ENCODE data around the gene FNBP1. TPM values are rescaled to one million over a fixed set of nuclear protein-coding genes. Genes with fewer than 3 reads are reported as not detected.
A peak's percentile ranks its signal among the peaks of the same experiment; 100 is the strongest.

Gene FNBP1
- total and polyA plus RNA-seq, 10 of the 15 experiments (the other 5 are each of a cell fraction or from before 2014, with no cell fraction given) = 64.5 to 353 (median 179) TPM

DNA sequence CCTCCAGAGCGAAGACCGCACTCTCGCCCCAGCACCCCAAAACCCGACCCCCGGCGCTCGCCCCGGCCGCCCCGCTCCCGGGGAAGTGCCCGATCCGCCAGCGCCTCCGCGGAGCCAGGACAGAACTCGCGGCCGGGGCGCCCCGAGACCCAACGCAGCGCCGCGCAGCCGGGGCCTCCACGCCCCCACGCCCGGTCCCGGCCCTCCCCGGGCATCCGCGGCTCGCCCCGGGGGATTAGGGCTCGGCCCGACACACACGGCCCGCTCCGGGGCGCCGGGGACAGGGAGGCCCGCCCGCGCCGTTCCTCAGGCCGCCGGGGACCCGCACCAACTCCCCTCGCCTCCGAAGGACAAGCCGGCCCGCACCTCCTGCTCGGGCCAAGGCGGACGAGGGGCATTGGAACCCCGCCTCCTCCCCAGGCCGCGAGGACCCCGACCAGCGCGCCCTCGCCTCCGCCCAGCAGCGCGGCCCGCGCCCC lies 544 bp downstream of the FNBP1 start:
- FAIRE-seq = no peak
- POLR2A ChIA-PET = interaction anchor here (0.6 to 12.8 kb wide), 8 partner anchors 11 to 180 kb away, joined by 3 to 247 read pairs (median 5); partner anchors contain the start of gene GPR107
- peak overlapping the region; percentile 100 for H3K9ac ChIP-seq (ENCODE audit: control insufficient read depth, insufficient read depth, low read length)
- H3K79me2 ChIP-seq (ENCODE audit: control insufficient read depth, insufficient read depth, low read length) = peaks cover 85% of the 10 kb centered on the region
- in situ Hi-C loops (cut with MboI) (loop anchor here (5.0 to 25.0 kb wide), 2 partner anchors 155 to 1670 kb away; no protein-coding TSS in a partner anchor), intact Hi-C loops (cut with micrococcal nuclease; ENCODE audit: unreplicated experiment) (no loop called here)
- no peaks in the 10 kb centered on the region for H3K36me3 ChIP-seq (ENCODE audit: control insufficient read depth in 2 of 2, insufficient read depth in 2 of 2, low read length in 1 of 2)
- BruUV-seq (replicated peaks) = no TSS peak
- SMC1A ChIA-PET (ENCODE audit: uncharacterized antibody, unreplicated experiment) = interaction anchor here (1.3 to 28.7 kb wide), 6 partner anchors 11 to 49 kb away, joined by 3 to 763 read pairs (median 8); no protein-coding TSS in a partner anchor
- peak overlapping the region; percentile 95 for H3K4me3 ChIP-seq
- ATAC-seq = no peak; the same call in 2 of the 3 replicates
- no peak for DNase-seq (ENCODE audit: low read depth, low spot score)
- CTCF ChIA-PET = interaction anchor here (1.6 to 1.9 kb wide), 2 partner anchors 11 to 150 kb away, joined by 3 to 7 read pairs; no protein-coding TSS in a partner anchor
- H3K27ac ChIP-seq (ENCODE audit: control insufficient read depth, insufficient read depth) = peak overlapping the region; percentile 83
- peaks cover 24% of the 10 kb centered on the region for H3K4me1 ChIP-seq (ENCODE audit: control insufficient read depth, insufficient read depth, low read length)
- TF ChIP-seq ZBED1 (IDR thresholded peaks at IDR 0.05; ENCODE audit: borderline replicate concordance) (0 out of 2 replicates have a peak, but pooled peaks have one; percentile 1), LARP7 (IDR thresholded peaks at IDR 0.05) (peak; percentile 100; the same call in 1 of the 2 replicates), CHD4 (IDR thresholded peaks at IDR 0.05) (no peak), ZNF687 (IDR thresholded peaks at IDR 0.05) (0 out of 2 replicates have a peak, but pooled peaks have one; percentile 6), SIN3A (IDR thresholded peaks at IDR 0.05; ENCODE audit: low read depth, low read length) (no peak), POLR2AphosphoS2 (IDR thresholded peaks at IDR 0.05; ENCODE audit: low read depth, low read length) (0 out of 2 replicates have a peak, but pooled peaks have one; percentile 11), RCOR1 (conservative IDR thresholded peaks at IDR 0.05; ENCODE audit: low read depth, low read length) (no peak), GATAD2B (conservative IDR thresholded peaks at IDR 0.05; ENCODE audit: low read depth) (peak; percentile 57), NR2F1 (conservative IDR thresholded peaks at IDR 0.05) (0 out of 2 replicates have a peak, but pooled peaks have one; percentile 24)
- TF ChIP-seq, protein P1, sequence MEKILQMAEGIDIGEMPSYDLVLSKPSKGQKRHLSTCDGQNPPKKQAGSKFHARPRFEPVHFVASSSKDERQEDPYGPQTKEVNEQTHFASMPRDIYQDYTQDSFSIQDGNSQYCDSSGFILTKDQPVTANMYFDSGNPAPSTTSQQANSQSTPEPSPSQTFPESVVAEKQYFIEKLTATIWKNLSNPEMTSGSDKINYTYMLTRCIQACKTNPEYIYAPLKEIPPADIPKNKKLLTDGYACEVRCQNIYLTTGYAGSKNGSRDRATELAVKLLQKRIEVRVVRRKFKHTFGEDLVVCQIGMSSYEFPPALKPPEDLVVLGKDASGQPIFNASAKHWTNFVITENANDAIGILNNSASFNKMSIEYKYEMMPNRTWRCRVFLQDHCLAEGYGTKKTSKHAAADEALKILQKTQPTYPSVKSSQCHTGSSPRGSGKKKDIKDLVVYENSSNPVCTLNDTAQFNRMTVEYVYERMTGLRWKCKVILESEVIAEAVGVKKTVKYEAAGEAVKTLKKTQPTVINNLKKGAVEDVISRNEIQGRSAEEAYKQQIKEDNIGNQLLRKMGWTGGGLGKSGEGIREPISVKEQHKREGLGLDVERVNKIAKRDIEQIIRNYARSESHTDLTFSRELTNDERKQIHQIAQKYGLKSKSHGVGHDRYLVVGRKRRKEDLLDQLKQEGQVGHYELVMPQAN (conservative IDR thresholded peaks at IDR 0.05) = 0 out of 2 replicates have a peak, but pooled peaks have one; percentile 49
- no peaks in the 10 kb centered on the region for H4K20me1 ChIP-seq (ENCODE audit: control insufficient read depth, insufficient read depth)
- H3K27me3 ChIP-seq (replicated peaks in 1 of 2; ENCODE audit: control insufficient read depth in 2 of 2, insufficient read depth in 2 of 2, low read length in 1 of 2) = no peaks in the 10 kb centered on the region
- RAD21 ChIA-PET (ENCODE audit: unreplicated experiment) = interaction anchor here (0.8 to 13.2 kb wide), 4 partner anchors 16 to 109 kb away, joined by 4 to 254 read pairs (median 100); no protein-coding TSS in a partner anchor
- H3K9me3 ChIP-seq (replicated peaks; ENCODE audit: control insufficient read depth, insufficient read depth, low read length) = no peaks in the 10 kb centered on the region
- H3K4me2 ChIP-seq (ENCODE audit: control insufficient read depth, insufficient read depth) = no peak overlapping the region
- WGBS (ENCODE audit: insufficient coverage, insufficient replicate concordance, low lambda C conversion rate, missing lambda C conversion rate) = 2% methylated on average over 45 of the region's 68 CpGs
- H2AFZ ChIP-seq (ENCODE audit: control insufficient read depth, low read depth, low read length) = no peak overlapping the region
